Stimulated activated CD4-positive, alpha-beta T cell treated with anti-CD3 and anti-CD28 coated beads, Interleukin-1b, Interleukin-23, amount 100 ng/mL, for 48 hours (primary cell): ENCODE results near the gene MPZ.
A peak's percentile ranks its signal among the peaks of the same experiment; 100 is the strongest.
"Not testable (repeated sequence)": the region's sequence is repeated elsewhere in the genome, so short reads cannot be mapped to it uniquely, and the experiment has no call there.

ENCODE experiments used
- DNase-seq: peaks from one replicate; pipeline ENCODE4 v3.0.0-alpha.2; 2020

MPZ gene

DNA sequence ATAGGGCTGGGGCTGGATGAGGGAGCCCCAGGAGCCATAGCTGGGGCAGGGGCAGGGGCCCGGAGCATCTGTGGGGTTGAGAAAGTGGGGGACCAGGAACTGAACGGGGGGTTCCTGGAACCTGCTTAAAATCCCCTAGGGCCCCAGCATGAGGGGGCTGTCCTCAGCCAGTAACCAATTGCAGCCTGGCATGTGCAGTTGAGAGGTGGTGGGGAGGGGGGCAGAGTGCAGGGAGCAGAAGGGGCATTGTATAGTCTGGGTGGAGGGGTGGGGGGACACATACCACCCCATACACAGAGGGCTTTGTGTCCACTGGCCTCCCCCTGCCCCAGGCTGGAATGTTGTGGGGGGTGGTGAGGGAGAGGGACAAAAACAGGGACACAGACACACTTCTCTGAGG is at the start of gene MPZ:
Gene MPZ, minus strand, starts transcription at position 101 of the 400 bp plus-strand sequence. Its CDS starts 63 bp downstream, at position 38.
- no peak for DNase-seq

GRCh38 chr1:161359291-161359690 is 49.5 kb upstream of the MPZ start:
- DNase-seq, result no peak

DNA sequence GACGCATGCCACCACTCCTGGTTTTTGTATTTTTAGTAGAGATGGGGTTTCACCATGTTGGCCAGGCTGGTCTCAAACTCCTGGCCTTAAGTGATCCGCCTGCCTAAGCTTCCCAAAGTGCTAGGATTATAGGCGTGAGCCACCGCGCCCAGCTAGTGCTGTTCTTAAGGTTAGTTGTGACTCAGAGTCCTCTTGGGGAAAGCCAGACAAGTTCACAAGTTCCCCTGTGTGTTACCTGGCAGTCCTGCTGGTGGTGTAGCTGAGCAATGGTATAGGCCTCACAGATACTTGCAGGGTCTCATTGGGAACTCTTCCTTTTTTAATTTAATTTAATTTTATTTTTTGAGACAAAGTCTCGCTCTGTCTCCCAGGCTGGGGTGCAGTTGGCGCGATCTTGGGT is 47.3 kb upstream of the MPZ start:
- DNase-seq, result no peak

GRCh38 chr1:161351482-161351881 is 41.7 kb upstream of the MPZ start:
- no peak for DNase-seq

DNA sequence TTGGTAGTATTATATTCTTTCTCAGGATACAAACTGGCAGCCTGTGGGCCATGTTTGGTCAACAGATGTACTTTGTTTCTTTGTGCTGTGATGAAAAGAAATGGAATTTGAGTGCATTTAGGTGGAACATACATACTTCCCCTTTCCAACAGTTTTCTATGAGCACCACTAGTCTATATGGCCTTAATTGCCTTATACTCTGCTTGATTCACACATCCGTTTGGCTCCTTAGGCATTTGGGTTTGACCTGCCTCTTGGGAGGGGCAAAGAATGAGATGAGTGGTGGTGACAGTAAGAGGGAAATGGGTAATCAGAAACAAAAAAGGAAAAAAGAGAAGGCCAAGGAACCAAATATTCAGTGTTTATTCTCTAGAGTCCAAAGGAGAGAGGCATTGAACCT is 40.9 kb upstream of the MPZ start:
- no peak for DNase-seq

GRCh38 chr1:161342821-161343220 is 33.1 kb upstream of the MPZ start:
- DNase-seq, result no peak

GRCh38 chr1:161342177-161342576 is 32.4 kb upstream of the MPZ start:
- no peak for DNase-seq

DNA sequence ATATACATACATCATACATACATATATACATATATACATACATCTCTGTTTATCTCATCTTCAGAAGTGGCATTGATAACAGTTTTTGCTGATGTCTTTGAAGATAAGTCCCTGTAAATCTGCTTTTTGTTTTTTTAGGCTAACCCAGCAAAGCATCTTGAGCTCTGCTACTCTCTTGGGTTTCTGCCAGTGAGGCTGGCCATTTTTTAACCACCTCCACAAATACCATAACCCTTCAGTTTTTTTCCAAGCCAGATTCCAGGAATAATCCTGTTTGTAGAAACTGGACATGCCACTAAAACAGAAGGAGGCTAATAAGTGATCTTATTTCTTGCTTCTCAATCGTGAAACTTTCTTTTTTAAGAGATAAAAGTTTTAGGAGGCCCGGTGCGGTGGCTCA is 26.0 kb upstream of the MPZ start:
- no peak for DNase-seq

GRCh38 chr1:161333166-161333565 is 23.4 kb upstream of the MPZ start:
- no peak for DNase-seq

- DNase-seq, result no peak
Observed at GRCh38 chr1:161330346-161330745, 20.6 kb upstream of the MPZ start.

DNA sequence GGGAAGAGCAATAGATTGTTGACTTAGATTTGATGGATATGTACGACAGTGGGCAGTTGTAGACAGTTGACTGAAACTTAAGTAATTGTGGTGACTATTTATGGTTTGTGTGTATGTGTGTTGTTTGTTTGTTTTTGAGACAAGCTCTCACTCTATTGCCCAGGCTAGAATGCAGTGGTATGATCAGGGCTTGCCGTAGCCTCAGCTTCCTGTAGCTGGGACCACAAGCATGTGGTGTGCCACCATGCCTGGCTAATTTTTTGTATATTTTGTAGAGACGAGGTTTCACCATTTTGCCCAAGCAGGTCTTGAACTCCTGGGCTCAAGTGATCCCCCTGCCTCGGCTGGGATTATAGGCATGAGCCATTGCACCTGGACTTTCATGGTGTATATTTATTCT is 14.3 kb upstream of the MPZ start:
- DNase-seq, result no peak

- DNase-seq, result not testable (repeated sequence)
Observed at GRCh38 chr1:161315841-161316674, 6.3 kb upstream of the MPZ start.

GRCh38 chr1:161314201-161314981 is 4.6 kb upstream of the MPZ start, which contains the start of gene SDHC:
TSS of gene SDHC (plus strand) at chr1:161314381. CDS start at chr1:161314406, 25 bp downstream.
- peak; percentile 88 for DNase-seq

GRCh38 chr1:161313554-161314200 is 3.9 kb upstream of the MPZ start:
- DNase-seq, result no peak

DNA sequence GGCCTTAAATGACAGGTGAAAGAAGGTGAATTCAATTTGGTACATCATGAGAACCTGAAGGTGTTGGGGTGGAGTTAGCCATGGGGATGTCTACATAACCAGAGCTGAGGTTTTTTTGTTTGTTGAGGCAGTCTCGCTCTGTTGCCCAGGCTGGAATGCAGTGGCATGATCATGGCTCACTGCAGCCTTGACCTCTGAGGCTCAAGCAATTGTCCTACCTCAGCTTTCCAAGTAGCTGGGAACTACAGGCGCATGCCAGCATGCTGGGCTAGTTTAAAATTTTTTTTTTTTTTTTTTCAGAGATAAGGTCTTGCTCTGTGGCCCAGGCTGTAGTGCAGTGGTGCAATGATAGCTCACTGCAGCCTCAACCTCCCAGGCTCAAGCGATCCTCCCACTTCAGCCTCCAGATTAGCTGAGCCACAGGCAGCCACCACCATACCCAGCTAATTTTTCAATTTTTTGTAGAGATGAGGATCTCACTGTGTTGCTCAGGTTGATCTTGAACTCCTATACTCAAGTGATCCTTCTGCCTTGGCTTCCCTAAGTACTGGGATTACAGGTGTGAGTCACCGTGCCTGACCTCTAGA is 1.9 kb upstream of the MPZ start:
- DNase-seq, result no peak

DNA sequence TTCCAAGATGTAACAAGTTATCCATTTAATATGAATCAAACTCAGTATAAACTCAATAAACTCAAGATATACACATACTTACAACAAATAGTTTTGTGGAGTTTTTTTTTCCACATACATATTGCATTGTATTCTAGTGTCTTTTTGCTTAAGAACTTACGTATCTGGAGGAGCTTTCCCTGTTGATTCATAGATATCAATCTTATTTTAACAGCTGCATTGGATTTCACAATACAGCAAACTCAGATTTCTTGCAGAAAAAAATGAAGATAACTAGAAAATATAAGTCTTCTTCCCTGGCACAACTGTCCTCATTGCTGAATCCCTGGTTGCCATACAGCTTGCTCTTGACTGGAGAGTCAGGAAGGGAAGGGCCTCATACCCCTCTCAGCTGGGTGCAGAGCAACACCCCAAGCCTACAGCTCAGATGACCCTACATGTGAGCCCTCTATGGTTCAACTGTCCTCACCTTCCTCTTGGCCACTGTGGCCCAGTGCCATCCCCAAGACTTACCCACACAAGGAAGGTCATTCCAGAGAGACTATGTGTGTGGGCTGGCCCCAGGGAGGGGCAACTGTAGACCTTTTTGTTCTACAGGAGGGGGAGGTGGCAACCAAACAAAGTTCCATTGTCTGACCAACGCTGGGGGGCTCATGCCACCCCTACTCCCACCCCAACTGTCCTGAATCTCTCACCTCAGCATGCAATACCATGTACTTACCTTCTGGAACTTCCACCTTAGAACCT is 1.7 kb downstream of the MPZ start:
- no peak for DNase-seq

GRCh38 chr1:161307230-161307768 is 2.5 kb downstream of the MPZ start:
- DNase-seq, result no peak

DNA sequence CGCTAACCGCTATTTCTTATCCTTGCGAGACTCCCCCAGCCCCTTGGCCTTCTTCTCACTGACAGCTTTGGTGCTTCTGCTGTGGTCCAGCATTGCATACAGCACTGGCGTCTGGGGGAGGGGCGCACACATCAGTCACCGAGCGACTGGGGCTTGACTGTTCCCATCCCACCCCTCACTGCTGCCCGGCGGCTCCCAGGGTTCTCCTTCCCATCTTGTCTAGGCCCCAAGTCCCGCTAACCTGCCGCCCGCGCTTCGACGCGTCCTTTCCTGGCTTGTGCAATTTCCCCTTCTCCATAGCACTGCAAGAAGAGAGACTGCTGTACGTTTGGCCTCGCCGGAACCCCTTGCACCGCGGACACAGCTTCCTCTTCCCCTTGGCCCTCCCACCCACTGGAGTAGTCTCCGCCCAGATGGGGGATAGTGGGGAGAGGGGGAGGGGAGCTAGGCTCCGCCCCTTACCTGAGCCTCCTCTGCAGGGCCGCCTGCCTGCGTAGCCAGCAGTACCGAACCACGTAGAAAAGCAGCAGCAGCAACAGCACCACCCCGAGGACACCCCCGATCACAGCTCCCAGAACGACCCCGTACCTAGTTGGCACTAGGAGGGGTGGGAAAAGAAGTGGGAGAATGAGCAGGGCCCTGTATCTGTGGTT is 3.8 kb downstream of the MPZ start:
- DNase-seq, result peak; percentile 88

- no peak for DNase-seq
Observed at GRCh38 chr1:161304927-161305866, 4.6 kb downstream of the MPZ start.

DNA sequence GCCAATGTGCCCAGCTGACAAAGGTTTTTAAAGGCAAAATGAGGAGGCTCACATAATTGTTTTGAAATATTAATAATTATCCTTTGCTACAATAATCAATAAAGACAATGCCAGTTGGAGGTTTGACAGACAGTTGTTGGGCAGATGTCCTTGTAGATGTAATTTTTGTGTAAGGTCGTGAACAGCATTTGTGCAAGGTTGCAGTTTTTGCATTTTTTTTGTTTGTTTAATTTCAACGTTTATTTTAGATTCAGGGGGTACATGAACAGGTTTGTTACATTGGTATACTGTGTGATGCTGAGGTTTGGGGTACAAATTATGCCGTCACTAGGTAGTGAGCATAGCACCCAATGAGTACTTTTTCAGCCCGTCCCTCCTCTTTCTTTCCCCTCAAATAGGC is 9.3 kb downstream of the MPZ start:
- DNase-seq, result no peak
